ENCODE measurements around the gene NINJ1.
"Not testable (repeated sequence)": the region's sequence is repeated elsewhere in the genome, so short reads cannot be mapped to it uniquely, and the experiment has no call there.

Gene NINJ1

DNA sequence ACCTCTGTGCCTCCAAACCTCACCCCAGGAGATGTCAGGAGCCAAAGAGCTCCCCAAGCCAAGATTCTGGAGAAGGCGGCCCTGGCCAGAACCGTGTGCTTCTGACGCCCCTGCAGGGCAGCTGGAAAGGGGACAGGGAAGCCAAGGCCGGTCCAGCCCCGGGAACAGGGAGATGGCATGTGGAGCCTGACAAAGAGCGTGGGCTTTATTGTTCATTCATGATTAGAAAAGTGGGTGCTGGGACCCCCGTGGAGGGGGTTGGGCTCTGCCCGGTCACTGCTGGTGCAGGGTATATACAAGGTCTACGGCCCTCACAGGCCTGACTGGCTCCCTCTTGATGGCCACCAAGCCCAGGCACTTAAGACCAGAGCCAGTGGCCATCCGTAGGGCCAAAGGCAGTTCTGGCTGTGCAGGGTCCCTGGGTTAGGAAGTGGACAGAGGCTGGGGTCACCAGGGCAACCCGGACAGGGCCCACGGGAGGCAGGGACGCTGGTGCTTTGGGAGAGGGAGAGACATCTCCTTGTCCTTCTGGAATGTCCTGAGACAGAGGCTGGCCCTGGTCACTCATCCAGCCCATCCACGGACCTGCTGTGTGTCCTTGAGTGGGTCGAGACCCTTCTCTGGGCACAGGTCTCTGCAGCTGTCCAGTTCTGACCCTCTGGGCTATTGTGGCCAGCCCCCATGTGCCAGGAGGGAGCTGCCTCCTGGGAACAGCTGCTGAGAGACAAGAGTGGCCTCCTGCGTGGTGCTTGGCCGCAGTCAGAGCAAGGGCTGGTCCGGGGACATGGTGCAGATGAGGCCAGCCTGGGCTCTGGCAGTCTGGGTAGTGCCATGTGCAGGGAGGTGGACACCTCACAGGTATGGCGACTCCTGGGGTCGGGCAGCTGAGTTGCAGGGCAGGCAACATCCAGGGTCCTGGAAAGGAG lies 12.5 kb downstream of the NINJ1 start:
- peak overlapping the region; percentile 60 to 99 (median 82); a peak in 18 of 22 replicates for H3K4me2 ChIP-seq
- TF ChIP-seq Cebpa-rat (IDR thresholded peaks at IDR 0.05): no peak
- H3K36me3 ChIP-seq: peaks cover 46 to 62% (median 56%) of the 10 kb centered on the region in 11 experiments
- H3K27me3 ChIP-seq: no peaks in the 10 kb centered on the region
- peaks cover 0 to 33% (median 12%) of the 10 kb centered on the region in 11 experiments; a peak in 7 of 22 replicates for H4K20me1 ChIP-seq
- H3K9me3 ChIP-seq (replicated peaks in 1 of 11): no peaks in the 10 kb centered on the region
- H3K4me1 ChIP-seq: peaks cover 44 to 100% (median 54%) of the 10 kb centered on the region in 10 experiments
- H3K9ac ChIP-seq: peak overlapping the region in 10 of 11 experiments; percentile 33 to 74 (median 68); a peak in 16 of 22 replicates
- peak overlapping the region in 1 of 10 experiments; percentile 19; a peak in 2 of 20 replicates for H3K4me3 ChIP-seq
- H3K27ac ChIP-seq: peak overlapping the region; percentile 35 to 88 (median 81); a peak in 21 of 22 replicates

DNA sequence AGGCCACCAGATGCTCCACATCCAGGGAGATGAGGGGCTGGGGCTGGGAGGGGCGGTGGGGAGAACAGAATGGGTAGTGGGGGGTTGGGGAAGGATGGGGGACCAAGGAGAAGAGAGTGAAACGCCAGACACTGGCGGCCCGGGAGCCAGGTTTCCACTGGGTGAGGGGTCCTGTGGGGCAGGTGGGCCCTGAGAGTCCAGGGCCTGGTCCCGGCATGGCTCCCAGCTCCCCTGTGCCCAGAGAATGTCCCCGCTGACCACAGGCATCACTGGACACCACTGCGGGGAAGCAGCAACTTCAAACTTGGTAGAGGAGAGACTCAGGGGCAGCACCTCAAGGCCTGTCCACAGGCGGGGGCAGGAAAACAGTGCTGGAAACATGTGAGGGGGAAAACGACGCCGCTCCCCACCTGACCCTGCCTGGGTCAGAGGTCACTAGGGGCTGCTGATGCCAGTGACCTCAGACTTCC lies 13.2 kb downstream of the NINJ1 start:
- Histone ChIP-seq H3K9me3 (replicated peaks in 1 of 11) (no peaks in the 10 kb centered on the region), H4K20me1 (peaks cover 0 to 26% (median 7%) of the 10 kb centered on the region in 11 experiments; a peak in 6 of 22 replicates), H3K9ac (peak overlapping the region; percentile 37 to 74 (median 66); a peak in 20 of 22 replicates), H3K4me1 (peaks cover 42 to 99% (median 54%) of the 10 kb centered on the region in 10 experiments), H3K27ac (peak overlapping the region; percentile 35 to 88 (median 81); a peak in 21 of 22 replicates), H3K4me2 (peak overlapping the region; percentile 60 to 99 (median 82)), H3K4me3 (peak overlapping the region in 1 of 10 experiments; percentile 19; a peak in 2 of 20 replicates), H3K36me3 (peaks cover 43 to 56% (median 50%) of the 10 kb centered on the region in 11 experiments), H3K27me3 (no peaks in the 10 kb centered on the region)
- TF ChIP-seq Cebpa-rat (IDR thresholded peaks at IDR 0.05): no peak

DNA sequence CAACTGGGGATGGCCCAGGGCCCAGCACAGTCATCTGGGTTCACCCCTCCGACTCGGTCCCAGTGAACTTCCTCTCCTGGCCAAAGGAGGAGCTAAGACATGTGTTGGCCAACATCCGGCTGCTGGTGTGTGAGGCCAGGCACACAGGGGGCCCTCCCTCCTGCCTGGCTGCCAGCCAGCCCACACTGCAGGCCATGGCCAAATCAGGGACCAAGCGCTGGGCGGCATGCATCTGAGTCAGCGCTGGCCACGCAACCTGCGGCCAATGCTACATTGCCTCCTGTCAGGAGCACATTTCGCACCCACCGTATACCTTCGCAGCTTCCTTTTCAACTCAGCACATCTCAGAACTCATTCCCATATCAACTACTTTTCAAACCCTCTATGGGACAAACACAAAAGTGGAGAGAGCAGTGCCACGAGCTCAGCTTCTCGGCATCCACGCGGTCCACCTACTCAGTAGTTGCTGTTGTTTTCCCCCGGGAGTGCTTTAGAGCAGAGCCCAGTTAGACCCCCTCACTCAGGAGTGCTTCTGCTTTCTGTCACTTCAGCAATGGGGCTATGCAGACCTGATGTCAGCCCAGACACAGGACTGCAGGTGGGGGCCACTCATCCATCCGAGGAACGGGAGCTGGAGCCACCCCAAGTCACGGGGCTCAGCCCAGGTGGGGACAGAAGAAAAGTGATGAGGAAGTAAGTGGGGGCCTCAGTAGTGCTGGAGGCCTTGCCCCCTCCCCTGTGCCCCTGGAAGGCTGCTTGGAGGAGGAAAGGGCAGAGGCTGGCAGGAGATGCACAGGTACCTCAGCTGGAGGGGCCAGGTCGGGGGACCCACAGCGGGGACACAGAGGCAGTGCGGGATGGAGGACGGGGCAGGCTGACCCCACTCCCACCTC lies 13.9 kb downstream of the NINJ1 start:
- peaks cover 38 to 93% (median 48%) of the 10 kb centered on the region in 10 experiments for H3K4me1 ChIP-seq
- H4K20me1 ChIP-seq: peaks cover 0 to 19% (median 3%) of the 10 kb centered on the region in 11 experiments; a peak in 6 of 22 replicates
- H3K36me3 ChIP-seq: peaks cover 36 to 49% (median 43%) of the 10 kb centered on the region in 11 experiments
- peak in 7 of 11 experiments; percentile 15 to 77 (median 33); a peak in 6 of 22 replicates for TF ChIP-seq Cebpa-rat (IDR thresholded peaks at IDR 0.05)
- peak overlapping the region; percentile 41 to 74 (median 66); a peak in 21 of 22 replicates for H3K9ac ChIP-seq
- peak overlapping the region in 2 of 10 experiments; percentile 6 to 14; a peak in 1 of 20 replicates for H3K4me3 ChIP-seq
- H3K27me3 ChIP-seq: no peaks in the 10 kb centered on the region
- no peaks in the 10 kb centered on the region for H3K9me3 ChIP-seq (replicated peaks in 1 of 11)
- H3K4me2 ChIP-seq: peak overlapping the region; percentile 60 to 99 (median 82)
- H3K27ac ChIP-seq: peak overlapping the region; percentile 69 to 88 (median 81)

DNA sequence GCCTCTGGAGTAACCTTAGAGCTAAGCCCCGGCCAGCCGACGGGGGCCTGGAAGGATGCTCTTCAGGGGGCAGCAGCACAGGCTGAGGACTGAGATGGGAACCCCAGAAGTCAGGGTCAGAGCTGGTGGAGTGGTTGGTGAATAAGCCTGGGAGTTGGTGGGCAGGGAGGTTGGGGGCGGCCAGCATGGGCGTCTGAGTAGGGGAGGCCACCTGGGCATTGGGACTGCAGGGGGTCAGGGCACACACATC lies 14.4 kb downstream of the NINJ1 start:
- Histone ChIP-seq H3K4me2 (peak overlapping the region; percentile 60 to 99 (median 82)), H3K27ac (peak overlapping the region; percentile 61 to 88 (median 81))

DNA sequence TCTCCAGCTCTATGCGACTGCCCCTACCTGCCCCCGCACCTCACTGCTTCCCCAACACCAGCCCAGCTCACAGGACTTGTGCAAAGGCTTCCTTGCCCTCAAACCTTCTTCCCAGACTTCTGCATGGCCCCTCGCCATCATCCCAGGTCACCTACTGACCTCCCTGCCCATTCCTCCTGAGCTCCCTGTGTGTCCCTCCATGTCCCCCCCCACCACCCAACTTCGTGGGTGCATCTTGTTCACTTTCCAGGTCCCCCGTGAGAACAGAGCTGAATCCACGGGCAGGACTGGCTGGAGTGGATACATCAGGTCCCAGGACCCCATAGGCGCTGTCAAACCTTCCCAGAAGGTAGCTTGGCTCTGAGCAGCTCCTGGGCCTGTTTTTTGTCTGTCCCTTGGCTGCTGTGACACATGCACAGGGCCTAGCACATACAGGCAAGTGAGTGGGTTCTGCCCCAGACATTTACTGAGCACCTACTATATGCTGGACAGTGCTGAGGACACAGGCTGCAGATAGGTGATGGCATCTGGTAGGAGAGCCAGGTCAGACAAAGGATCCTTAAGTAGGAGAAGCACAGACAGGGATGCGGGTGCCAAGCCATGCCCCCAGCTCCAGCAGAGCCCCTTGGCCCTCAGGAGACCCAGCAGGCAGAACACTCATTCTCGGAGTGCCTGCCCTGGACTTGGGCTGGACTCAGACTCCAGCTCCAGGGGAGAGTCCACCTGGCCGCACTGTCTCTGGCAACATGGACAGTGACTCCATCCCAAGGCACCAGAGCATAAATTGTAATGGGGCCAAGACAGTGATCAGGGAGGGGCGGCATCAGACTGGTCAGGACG lies 15.0 kb downstream of the NINJ1 start:
- TF ChIP-seq Cebpa-rat (IDR thresholded peaks at IDR 0.05): no peak
- peaks cover 0 to 8% (median 0%) of the 10 kb centered on the region in 11 experiments; a peak in 4 of 22 replicates for H4K20me1 ChIP-seq
- peaks cover 28 to 45% (median 33%) of the 10 kb centered on the region in 11 experiments for H3K36me3 ChIP-seq
- H3K4me3 ChIP-seq: peak overlapping the region in 2 of 10 experiments; percentile 6 to 14; a peak in 2 of 20 replicates
- no peaks in the 10 kb centered on the region for H3K27me3 ChIP-seq
- peak overlapping the region; percentile 60 to 99 (median 82) for H3K4me2 ChIP-seq
- peaks cover 48 to 93% (median 58%) of the 10 kb centered on the region in 10 experiments for H3K4me1 ChIP-seq
- no peaks in the 10 kb centered on the region for H3K9me3 ChIP-seq (replicated peaks in 1 of 11)
- H3K9ac ChIP-seq: peak overlapping the region; percentile 20 to 74 (median 64); a peak in 19 of 22 replicates
- H3K27ac ChIP-seq: peak overlapping the region; percentile 61 to 88 (median 81)

More for the DNA sequence above, 14.4 kb downstream of the NINJ1 start:
- H4K20me1 ChIP-seq: peaks cover 0 to 13% (median 0%) of the 10 kb centered on the region in 11 experiments; a peak in 6 of 22 replicates
- no peaks in the 10 kb centered on the region for H3K27me3 ChIP-seq
- H3K4me3 ChIP-seq: peak overlapping the region in 2 of 10 experiments; percentile 6 to 14; a peak in 2 of 20 replicates
- H3K36me3 ChIP-seq: peaks cover 31 to 45% (median 38%) of the 10 kb centered on the region in 11 experiments
- no peaks in the 10 kb centered on the region for H3K9me3 ChIP-seq (replicated peaks in 1 of 11)
- TF ChIP-seq Cebpa-rat (IDR thresholded peaks at IDR 0.05): no peak
- peak overlapping the region; percentile 20 to 74 (median 64); a peak in 19 of 22 replicates for H3K9ac ChIP-seq
- peaks cover 43 to 93% (median 53%) of the 10 kb centered on the region in 10 experiments for H3K4me1 ChIP-seq

DNA sequence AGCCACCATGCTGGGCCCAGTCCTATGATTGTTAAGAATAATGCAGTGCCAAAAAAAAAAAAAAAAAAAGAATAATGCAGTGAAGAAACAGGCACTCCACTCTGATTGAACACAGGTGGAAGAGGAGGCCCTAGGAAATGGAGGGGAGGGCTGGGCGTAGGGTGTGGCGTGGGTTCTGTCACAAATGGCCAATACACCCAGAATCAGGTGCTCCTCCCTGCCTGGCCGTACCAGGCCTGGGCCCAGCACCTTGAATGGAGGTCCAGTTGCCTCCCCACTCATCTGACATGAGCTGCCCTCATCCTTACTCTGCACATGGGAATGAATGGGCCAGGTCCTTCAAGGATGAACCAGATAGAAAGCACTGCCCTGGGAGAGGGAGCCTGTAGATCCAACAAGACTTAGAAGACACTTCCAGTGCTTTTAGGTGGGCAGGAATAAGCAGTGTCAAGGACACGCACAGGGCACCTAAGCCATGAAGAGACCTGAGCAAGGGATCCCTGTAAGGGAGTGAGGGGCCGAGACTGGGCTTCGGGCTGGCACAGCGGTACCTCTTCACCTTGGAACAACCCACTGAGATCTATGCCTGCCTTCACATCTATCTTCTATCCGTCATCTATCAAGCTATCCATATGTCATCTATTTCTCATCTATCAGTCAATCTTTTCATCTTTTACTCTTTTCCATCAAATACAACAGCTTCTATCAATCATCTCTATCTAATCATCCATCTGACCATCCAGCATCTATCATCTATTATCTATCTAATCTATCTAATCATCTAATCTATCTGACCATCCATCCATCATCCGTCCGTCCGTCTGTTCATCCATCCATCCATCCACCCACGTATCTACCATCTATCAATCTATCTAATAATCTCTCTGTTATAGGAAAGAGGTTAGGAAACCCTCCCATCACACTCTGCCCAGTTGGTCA lies 15.9 kb downstream of the NINJ1 start:
- peak overlapping the region in 6 of 11 experiments; percentile 82 to 99 (median 92); a peak in 11 of 22 replicates for H3K4me2 ChIP-seq
- no peaks in the 10 kb centered on the region for H3K9me3 ChIP-seq (replicated peaks in 1 of 11)
- H3K27me3 ChIP-seq: no peaks in the 10 kb centered on the region
- H4K20me1 ChIP-seq: peaks cover 0 to 4% (median 0%) of the 10 kb centered on the region in 11 experiments; a peak in 4 of 22 replicates
- TF ChIP-seq Cebpa-rat (IDR thresholded peaks at IDR 0.05): no peak
- no peak overlapping the region for H3K9ac ChIP-seq
- H3K27ac ChIP-seq: peak overlapping the region in 9 of 11 experiments; percentile 61 to 92 (median 79); a peak in 15 of 22 replicates
- H3K36me3 ChIP-seq: peaks cover 19 to 45% (median 32%) of the 10 kb centered on the region in 11 experiments
- no peak overlapping the region for H3K4me3 ChIP-seq
- peaks cover 57 to 93% (median 67%) of the 10 kb centered on the region in 10 experiments for H3K4me1 ChIP-seq

DNA sequence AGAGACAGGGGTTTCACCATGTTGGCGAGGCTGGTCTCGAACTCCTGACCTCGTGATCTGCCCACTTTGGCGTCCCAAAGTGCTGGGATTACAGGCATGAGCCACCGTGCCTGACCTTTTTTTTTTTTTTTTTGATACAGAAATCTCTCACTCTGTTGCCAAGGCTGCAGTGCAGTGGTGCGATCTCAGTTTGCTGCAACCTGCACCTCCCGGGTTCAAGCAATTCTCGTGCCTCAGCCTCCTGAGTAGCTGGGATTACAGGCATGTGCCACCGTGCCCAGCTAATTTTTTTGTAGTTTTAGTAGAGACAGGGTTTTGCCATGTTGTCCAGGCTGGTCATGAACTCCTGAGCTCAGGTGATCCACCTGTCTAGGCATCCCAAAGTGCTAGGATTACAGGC lies 16.5 kb downstream of the NINJ1 start:
- Histone ChIP-seq H3K4me1 (peaks cover 64 to 93% (median 74%) of the 10 kb centered on the region in 10 experiments), H3K27ac (peak overlapping the region in 4 of 11 experiments; percentile 46 to 92 (median 86); a peak in 4 of 22 replicates), H3K4me2 (peak overlapping the region in 5 of 11 experiments; percentile 16 to 99 (median 95); a peak in 8 of 22 replicates), H3K36me3 (peaks cover 13 to 45% (median 31%) of the 10 kb centered on the region in 11 experiments)
- H4K20me1 ChIP-seq; H3K4me3 ChIP-seq; H3K9ac ChIP-seq; H3K27me3 ChIP-seq; H3K9me3 ChIP-seq (replicated peaks in 1 of 11): not testable (repeated sequence)
